Measurements from ENCODE around the gene DGCR6L. TPM values are rescaled to one million over a fixed set of nuclear protein-coding genes. Genes with fewer than 3 reads are reported as not detected.
"Not testable (repeated sequence)": the region's sequence is repeated elsewhere in the genome, so short reads cannot be mapped to it uniquely, and the experiment has no call there.

The DGCR6L gene
- polyA plus RNA-seq, 2 of the 4 experiments (the other 2 are of a cell fraction), result 17.9 to 26.1 TPM

GRCh38 chr22:20315337-20316216 lies 4.3 kb downstream of the DGCR6L start:
- Histone ChIP-seq H3K4me3 (no peak overlapping the region), H3K27ac (no peak overlapping the region), H3K4me2 (no peak overlapping the region), H3K4me1 (peaks cover 7% of the 10 kb centered on the region; the same call in 1 of the 3 replicates), H3K9me3 (no peaks in the 10 kb centered on the region)
- FAIRE-seq (no peak), DNase-seq (ENCODE audit: low read depth in 1 of 2, low spot score in 1 of 2) (no peak), ATAC-seq (no peak)
- ChIA-PET CTCF (interaction anchor here (1.0 to 1.8 kb wide), 3 partner anchors 16 to 159 kb away, joined by 3 to 5 read pairs (median 4); no protein-coding TSS in a partner anchor), POLR2A (no interaction called here)
- TF ChIP-seq EHMT2 (IDR thresholded peaks at IDR 0.05; ENCODE audit: low read depth) (no peak), HDAC2 (IDR thresholded peaks at IDR 0.05) (no peak), HEYL (CRISPR knock-in tag; IDR thresholded peaks at IDR 0.05) (no peak), ATOH8 (CRISPR knock-in tag; IDR thresholded peaks at IDR 0.05; ENCODE audit: low read depth) (no peak), CBX2 (IDR thresholded peaks at IDR 0.05; ENCODE audit: borderline replicate concordance, low read depth) (no peak), MYC (IDR thresholded peaks at IDR 0.05; ENCODE audit: borderline replicate concordance, low read length) (no peak), ZC3H11A (IDR thresholded peaks at IDR 0.05) (no peak), ZSCAN20 (CRISPR knock-in tag; IDR thresholded peaks at IDR 0.05) (no peak), USF2 (IDR thresholded peaks at IDR 0.05) (no peak), RFX5 (IDR thresholded peaks at IDR 0.05) (no peak)
- TF ChIP-seq, protein P1, sequence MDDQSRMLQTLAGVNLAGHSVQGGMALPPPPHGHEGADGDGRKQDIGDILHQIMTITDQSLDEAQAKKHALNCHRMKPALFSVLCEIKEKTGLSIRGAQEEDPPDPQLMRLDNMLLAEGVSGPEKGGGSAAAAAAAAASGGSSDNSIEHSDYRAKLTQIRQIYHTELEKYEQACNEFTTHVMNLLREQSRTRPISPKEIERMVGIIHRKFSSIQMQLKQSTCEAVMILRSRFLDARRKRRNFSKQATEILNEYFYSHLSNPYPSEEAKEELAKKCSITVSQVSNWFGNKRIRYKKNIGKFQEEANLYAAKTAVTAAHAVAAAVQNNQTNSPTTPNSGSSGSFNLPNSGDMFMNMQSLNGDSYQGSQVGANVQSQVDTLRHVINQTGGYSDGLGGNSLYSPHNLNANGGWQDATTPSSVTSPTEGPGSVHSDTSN (IDR thresholded peaks at IDR 0.05), result no peak
- TF ChIP-seq, protein P2, sequence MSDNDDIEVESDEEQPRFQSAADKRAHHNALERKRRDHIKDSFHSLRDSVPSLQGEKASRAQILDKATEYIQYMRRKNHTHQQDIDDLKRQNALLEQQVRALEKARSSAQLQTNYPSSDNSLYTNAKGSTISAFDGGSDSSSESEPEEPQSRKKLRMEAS (IDR thresholded peaks at IDR 0.05), result no peak
- WGBS (ENCODE audit: missing lambda C conversion rate), result 74% methylated on average over 11 of the region's 25 CpGs

DNA sequence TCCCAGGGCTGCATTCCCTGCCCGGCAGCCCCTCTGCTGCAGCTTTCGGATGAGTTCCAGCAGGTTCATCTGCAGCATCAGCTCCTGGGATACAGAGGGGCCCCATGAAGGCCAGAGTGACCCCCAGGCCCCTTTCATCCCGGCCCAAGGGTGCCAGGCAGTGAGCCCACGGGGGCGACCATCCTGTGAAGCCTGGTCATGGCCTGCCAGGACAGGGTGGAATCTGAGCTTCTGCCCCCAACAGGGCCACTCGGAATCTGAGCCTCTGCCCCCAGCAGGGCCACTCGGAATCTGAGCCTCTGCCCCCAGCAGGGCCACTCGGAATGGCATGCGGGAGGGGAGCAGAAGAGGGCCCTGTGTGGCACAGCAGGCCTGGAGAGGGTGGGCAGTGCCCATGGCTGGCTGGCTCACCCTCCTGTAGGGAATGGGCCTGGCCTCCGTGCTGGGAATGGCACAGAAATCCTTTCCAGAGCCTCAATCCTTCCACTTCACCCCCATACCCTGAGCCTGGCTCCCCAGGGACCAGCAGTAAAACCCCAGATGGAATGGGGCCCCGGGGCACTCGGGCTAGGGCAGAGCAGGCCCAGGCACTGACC lies 5.0 kb downstream of the DGCR6L start:
- ATAC-seq, result not testable (repeated sequence)

GRCh38 chr22:20314206-20314605 lies 5.7 kb downstream of the DGCR6L start:
- POLR2A ChIA-PET; CTCF ChIA-PET; FAIRE-seq; H3K4me3 ChIP-seq; H3K27ac ChIP-seq; H3K9me3 ChIP-seq; ATAC-seq; H3K4me2 ChIP-seq; DNase-seq (ENCODE audit: low read depth in 1 of 2, low spot score in 1 of 2); H3K4me1 ChIP-seq: not testable (repeated sequence)
- WGBS (ENCODE audit: missing lambda C conversion rate), result 88% methylated on average over 3 of the region's 5 CpGs

More for the DNA sequence above, 5.0 kb downstream of the DGCR6L start:
- POLR2A ChIA-PET; H3K27ac ChIP-seq; H3K4me2 ChIP-seq; CTCF ChIA-PET; H3K4me3 ChIP-seq; FAIRE-seq; H3K9me3 ChIP-seq; H3K4me1 ChIP-seq; DNase-seq (ENCODE audit: low read depth in 1 of 2, low spot score in 1 of 2): not testable (repeated sequence)
- 90% methylated on average over 5 of the region's 12 CpGs for WGBS (ENCODE audit: missing lambda C conversion rate)

DNA sequence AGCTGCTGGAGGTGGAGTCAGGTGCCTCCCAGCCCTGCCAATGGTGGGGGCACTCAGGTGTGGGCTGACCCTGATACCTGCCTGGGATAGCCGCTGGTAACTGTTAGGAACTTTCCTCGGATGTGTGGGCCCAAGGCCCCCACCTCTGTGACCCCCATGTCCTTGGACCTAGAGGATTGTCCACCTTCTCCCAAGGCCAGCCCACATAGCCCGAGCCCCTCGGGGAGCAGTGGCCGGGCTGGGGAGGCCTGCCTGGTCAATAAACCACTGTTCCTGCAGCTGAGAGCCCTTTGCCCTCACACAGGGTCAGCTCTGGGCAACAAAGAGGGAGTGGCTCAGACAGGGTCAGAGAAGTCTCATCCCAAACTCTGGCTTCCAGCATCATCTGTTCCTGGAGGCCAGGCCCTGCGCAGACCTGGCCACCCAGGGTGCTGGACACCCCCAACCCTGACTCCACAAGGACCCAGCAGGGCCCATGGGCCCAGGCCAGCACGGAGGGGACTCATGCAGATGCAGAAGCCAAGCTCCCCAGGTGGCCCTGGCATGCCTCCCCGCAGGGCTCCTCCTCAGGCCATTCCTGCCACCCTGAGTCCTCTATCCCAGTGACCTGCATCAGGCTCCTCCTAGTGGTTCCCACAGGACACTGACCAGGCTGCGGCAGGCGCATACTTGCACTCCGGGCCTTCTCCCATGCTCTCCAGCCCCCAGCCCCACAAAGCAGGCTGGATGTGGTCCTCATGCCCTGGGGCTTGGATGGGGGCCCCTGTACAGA lies 6.4 kb downstream of the DGCR6L start:
- peak; percentile 88 to 91 for ATAC-seq
- H3K9me3 ChIP-seq; DNase-seq (ENCODE audit: low read depth in 1 of 2, low spot score in 1 of 2); H3K4me2 ChIP-seq; POLR2A ChIA-PET; H3K4me1 ChIP-seq; FAIRE-seq; H3K27ac ChIP-seq; H3K4me3 ChIP-seq: not testable (repeated sequence)
- 85% methylated on average over 2 of the region's 11 CpGs for WGBS (ENCODE audit: missing lambda C conversion rate)
- CTCF ChIA-PET, result interaction anchor here (1.2 kb wide), 1 partner anchor 15 kb away, joined by 3 read pairs; no protein-coding TSS in a partner anchor
